SKM-1 treated with dmso at 0.1 percent for 144 hours (cell line): ENCODE results near the gene DCLRE1A.

Experiments
- DNase-seq: peaks from one replicate; lab custom pipeline; 2025; ENCODE audit not compliant: unreplicated experiment; lab: John Stamatoyannopoulos, UW

DCLRE1A gene

GRCh38 chr10:113854013-113854760 lies at the start of gene DCLRE1A, which contains the start of gene NHLRC2:
DCLRE1A (minus strand) TSS chr10:113854082; CDS start chr10:113853182, 900 bp downstream.
NHLRC2 (plus strand) TSS chr10:113854661; CDS start chr10:113854873, 212 bp downstream.
- peak; percentile 71 for DNase-seq

- no peak for DNase-seq
Measured at GRCh38 chr10:113899952-113900598, 46.2 kb upstream of the DCLRE1A start.

GRCh38 chr10:113897693-113898618 lies 44.1 kb upstream of the DCLRE1A start:
- no peak for DNase-seq

GRCh38 chr10:113895018-113895417 lies 41.1 kb upstream of the DCLRE1A start:
- DNase-seq: no peak

- DNase-seq: no peak
Measured at GRCh38 chr10:113894581-113894980, 40.7 kb upstream of the DCLRE1A start.

GRCh38 chr10:113893570-113893969 lies 39.7 kb upstream of the DCLRE1A start:
- DNase-seq: no peak

GRCh38 chr10:113891476-113891875 lies 37.6 kb upstream of the DCLRE1A start:
- DNase-seq: no peak

- no peak for DNase-seq
Measured at GRCh38 chr10:113890769-113891168, 36.9 kb upstream of the DCLRE1A start.

GRCh38 chr10:113889911-113890310 lies 36.0 kb upstream of the DCLRE1A start:
- DNase-seq: no peak

- no peak for DNase-seq
Measured at GRCh38 chr10:113882240-113882639, 28.4 kb upstream of the DCLRE1A start.

GRCh38 chr10:113880236-113880635 lies 26.4 kb upstream of the DCLRE1A start:
- no peak for DNase-seq

GRCh38 chr10:113879691-113880090 lies 25.8 kb upstream of the DCLRE1A start:
- no peak for DNase-seq

- no peak for DNase-seq
Measured at GRCh38 chr10:113876461-113876860, 22.6 kb upstream of the DCLRE1A start.

- no peak for DNase-seq
Measured at GRCh38 chr10:113875212-113875611, 21.3 kb upstream of the DCLRE1A start.

- no peak for DNase-seq
Measured at GRCh38 chr10:113872139-113873030, 18.5 kb upstream of the DCLRE1A start.

- no peak for DNase-seq
Measured at GRCh38 chr10:113869789-113870188, 15.9 kb upstream of the DCLRE1A start.

GRCh38 chr10:113867904-113868303 lies 14.0 kb upstream of the DCLRE1A start:
- DNase-seq: no peak

GRCh38 chr10:113866551-113867394 lies 12.9 kb upstream of the DCLRE1A start:
- DNase-seq: no peak

- peak; percentile 7 for DNase-seq
Measured at GRCh38 chr10:113865901-113866300, 12.0 kb upstream of the DCLRE1A start.
